ENCODE data around the gene HPS3. TPM values are rescaled to one million over a fixed set of nuclear protein-coding genes. Genes with fewer than 3 reads are reported as not detected.

HPS3 gene, protein sequence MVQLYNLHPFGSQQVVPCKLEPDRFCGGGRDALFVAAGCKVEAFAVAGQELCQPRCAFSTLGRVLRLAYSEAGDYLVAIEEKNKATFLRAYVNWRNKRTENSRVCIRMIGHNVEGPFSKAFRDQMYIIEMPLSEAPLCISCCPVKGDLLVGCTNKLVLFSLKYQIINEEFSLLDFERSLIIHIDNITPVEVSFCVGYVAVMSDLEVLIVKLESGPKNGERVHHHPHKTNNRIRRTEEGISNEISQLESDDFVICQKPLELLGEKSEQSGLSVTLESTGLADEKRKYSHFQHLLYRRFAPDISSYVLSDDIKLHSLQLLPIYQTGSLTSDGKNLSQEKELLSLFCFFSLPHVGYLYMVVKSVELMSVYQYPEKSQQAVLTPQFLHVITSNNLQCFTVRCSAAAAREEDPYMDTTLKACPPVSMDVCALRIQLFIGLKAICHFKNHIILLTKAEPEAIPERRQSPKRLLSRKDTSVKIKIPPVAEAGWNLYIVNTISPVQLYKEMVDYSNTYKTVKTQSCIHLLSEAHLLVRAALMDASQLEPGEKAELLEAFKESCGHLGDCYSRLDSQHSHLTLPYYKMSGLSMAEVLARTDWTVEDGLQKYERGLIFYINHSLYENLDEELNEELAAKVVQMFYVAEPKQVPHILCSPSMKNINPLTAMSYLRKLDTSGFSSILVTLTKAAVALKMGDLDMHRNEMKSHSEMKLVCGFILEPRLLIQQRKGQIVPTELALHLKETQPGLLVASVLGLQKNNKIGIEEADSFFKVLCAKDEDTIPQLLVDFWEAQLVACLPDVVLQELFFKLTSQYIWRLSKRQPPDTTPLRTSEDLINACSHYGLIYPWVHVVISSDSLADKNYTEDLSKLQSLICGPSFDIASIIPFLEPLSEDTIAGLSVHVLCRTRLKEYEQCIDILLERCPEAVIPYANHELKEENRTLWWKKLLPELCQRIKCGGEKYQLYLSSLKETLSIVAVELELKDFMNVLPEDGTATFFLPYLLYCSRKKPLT
- 18.5 and 26.2 TPM in 2 replicates for total RNA-seq (2014; rRNA removed; shearing (Covaris generic))
- 38.8 and 46.3 TPM in 2 replicates for total RNA-seq (2022)
- Bru-seq, nascent RNA: percentile 74 among the genes with signal in this experiment
- percentile 76 among the genes with signal in this experiment for BruChase-seq, experiment 1, labeled RNA remaining after a 6-hour chase
- percentile 72 among the genes with signal in this experiment for BruChase-seq, experiment 2, labeled RNA remaining after a 2-hour chase
- long read RNA-seq, full-length matches to known transcripts: 73 of 99 reads
- long read RNA-seq, partial matches to known transcripts: 7 of 99 reads
- long read RNA-seq, other reads (novel, unspliced or antisense): 19 of 99 reads

DNA sequence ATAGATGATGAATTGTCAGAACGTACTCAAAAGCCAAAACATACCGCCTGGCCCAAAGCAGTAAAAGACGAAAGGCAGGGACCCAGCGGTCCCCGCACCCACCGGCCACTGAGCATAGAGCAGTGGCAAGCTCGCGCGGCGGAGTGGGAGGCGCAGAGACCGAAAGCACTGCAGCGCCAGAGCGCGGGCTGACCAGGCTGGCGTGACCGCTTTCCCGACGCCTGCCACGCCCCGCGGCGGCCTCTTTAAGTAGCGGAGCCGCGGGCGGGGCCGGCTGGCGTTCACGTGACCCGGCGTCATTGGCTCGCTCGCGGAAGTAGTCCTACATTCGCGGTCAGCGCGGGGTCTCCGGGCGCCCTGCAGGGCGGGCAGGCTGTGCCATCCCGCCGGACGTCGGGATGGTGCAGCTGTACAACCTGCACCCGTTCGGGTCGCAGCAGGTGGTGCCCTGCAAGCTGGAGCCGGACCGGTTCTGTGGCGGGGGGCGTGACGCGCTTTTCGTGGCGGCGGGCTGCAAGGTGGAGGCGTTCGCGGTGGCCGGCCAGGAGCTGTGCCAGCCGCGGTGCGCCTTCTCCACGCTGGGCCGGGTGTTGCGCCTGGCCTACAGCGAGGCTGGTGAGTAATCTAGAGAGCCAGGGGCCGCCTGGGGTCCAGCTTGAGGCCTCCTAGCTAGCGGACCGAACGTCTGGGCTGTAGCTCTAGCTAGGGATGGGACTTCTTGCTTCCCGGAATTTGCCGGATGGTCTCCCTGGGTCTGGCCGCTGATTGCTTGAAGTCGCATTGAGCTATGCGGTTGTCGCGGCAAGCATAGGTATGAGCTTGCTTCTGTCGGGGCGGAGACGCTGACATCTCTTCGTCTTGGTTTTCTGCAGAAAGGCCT lies at the start of gene HPS3:
TSS of gene HPS3 (plus strand) at position 313 of the 880 bp plus-strand sequence. CDS start at position 399, 86 bp downstream.
- Histone ChIP-seq H2AFZ (ENCODE audit: low read length) (peak within 1 kb of the TSS; percentile 94), H3K9me2 (ENCODE audit: insufficient read depth, low read length) (no peaks in the 10 kb centered on the region), H3K9me3 (ENCODE audit: low read length) (no peaks in the 10 kb centered on the region), H3K4me1 (ENCODE audit: insufficient read depth, low read length, poor library complexity, severe bottlenecking) (peaks cover 35% of the 10 kb centered on the region), H4K20me1 (ENCODE audit: insufficient read depth, low read length) (0 out of 2 replicates have a peak, but pooled peaks cover 3% of the 10 kb centered on the region), H3K4me2 (ENCODE audit: low read length) (peak within 1 kb of the TSS; percentile 89), H3K79me2 (ENCODE audit: insufficient read depth, low read depth, low read length) (peaks cover 40% of the 10 kb centered on the region), H3K27ac (ENCODE audit: low read depth, low read length, poor library complexity, severe bottlenecking) (peak within 1 kb of the TSS; percentile 48), H3K36me3 (ENCODE audit: insufficient read depth, low read length) (peaks cover 11% of the 10 kb centered on the region; the same call in 1 of the 2 replicates), H3K4me3 (ENCODE audit: low read depth, low read length, poor library complexity, severe bottlenecking) (peak within 1 kb of the TSS; percentile 86)
- intact Hi-C loops (cut with micrococcal nuclease; ENCODE audit: unreplicated experiment): loop anchor here (1.0 to 10.0 kb wide), 5 partner anchors 17 to 485 kb away; partner anchors contain the start of gene GYG1
- POLR2A ChIA-PET: interaction anchor here (0.5 to 8.9 kb wide), 25 partner anchors 10 to 900 kb away, joined by 3 to 55 read pairs (median 4); no protein-coding TSS in a partner anchor
- CTCF ChIA-PET (ENCODE audit: unreplicated experiment): interaction anchor here (0.7 to 1.7 kb wide), 5 partner anchors 9 to 142 kb away, joined by 3 to 6 read pairs (median 3); partner anchors contain the start of gene GYG1
- BruUV-seq (replicated peaks): no TSS peak
- peak; percentile 95 for DNase-seq (ENCODE audit: low spot score)
- TF ChIP-seq, protein P1, sequence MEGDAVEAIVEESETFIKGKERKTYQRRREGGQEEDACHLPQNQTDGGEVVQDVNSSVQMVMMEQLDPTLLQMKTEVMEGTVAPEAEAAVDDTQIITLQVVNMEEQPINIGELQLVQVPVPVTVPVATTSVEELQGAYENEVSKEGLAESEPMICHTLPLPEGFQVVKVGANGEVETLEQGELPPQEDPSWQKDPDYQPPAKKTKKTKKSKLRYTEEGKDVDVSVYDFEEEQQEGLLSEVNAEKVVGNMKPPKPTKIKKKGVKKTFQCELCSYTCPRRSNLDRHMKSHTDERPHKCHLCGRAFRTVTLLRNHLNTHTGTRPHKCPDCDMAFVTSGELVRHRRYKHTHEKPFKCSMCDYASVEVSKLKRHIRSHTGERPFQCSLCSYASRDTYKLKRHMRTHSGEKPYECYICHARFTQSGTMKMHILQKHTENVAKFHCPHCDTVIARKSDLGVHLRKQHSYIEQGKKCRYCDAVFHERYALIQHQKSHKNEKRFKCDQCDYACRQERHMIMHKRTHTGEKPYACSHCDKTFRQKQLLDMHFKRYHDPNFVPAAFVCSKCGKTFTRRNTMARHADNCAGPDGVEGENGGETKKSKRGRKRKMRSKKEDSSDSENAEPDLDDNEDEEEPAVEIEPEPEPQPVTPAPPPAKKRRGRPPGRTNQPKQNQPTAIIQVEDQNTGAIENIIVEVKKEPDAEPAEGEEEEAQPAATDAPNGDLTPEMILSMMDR (conservative IDR thresholded peaks at IDR 0.05; ENCODE audit: low read length): no peak
- TF ChIP-seq EZH2phosphoT487 (IDR thresholded peaks at IDR 0.05; ENCODE audit: borderline replicate concordance, low read depth, low read length): no peak

DNA sequence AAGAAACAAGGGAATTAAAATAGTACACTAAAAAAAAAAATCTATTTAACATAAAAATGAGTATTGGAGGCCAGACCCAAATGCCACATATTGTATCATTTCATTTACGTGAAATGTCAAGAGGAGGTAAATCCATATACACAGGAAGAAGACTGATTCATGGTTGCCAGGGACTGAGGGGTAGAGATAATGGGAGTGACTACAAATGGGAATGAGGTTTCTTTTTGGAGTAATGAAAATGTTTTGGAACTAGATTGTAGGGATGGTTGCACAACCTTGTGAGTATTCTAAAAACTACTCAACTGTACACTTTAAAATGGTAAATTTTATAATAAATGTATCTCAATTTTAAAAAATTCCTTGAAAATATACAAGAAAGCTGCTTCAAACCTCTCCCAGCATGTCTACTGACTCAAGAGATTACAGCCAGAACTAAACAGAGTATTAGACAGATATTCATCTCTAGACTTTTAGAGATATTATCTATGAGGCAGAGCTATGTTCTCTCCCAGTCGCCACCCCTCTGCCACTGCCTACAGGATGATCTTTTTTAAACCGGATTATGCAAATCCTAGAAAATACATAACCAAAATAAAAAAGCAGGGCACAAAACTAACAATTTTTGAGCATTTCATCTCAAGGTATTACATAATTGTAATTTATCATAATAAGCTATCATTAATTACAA lies 49.3 kb upstream of the HPS3 start:
- Histone ChIP-seq H3K9me3 (ENCODE audit: low read length) (no peaks in the 10 kb centered on the region), H4K20me1 (ENCODE audit: insufficient read depth, low read length) (peaks cover 29% of the 10 kb centered on the region), H3K4me1 (ENCODE audit: insufficient read depth, low read length, poor library complexity, severe bottlenecking) (peaks cover 35% of the 10 kb centered on the region), H3K4me2 (ENCODE audit: low read length) (no peak overlapping the region), H3K27ac (ENCODE audit: low read depth, low read length, poor library complexity, severe bottlenecking) (no peak overlapping the region), H2AFZ (ENCODE audit: low read length) (no peak overlapping the region), H3K79me2 (ENCODE audit: insufficient read depth, low read depth, low read length) (peaks cover 99% of the 10 kb centered on the region), H3K36me3 (ENCODE audit: insufficient read depth, low read length) (peaks cover 92% of the 10 kb centered on the region), H3K4me3 (ENCODE audit: low read depth, low read length, poor library complexity, severe bottlenecking) (no peak overlapping the region), H3K9me2 (ENCODE audit: insufficient read depth, low read length) (no peaks in the 10 kb centered on the region)
- CTCF ChIA-PET (ENCODE audit: unreplicated experiment): no interaction called here
- intact Hi-C loops (cut with micrococcal nuclease; ENCODE audit: unreplicated experiment): loop anchor here (2.0 kb wide), 1 partner anchor 21 kb away; no protein-coding TSS in a partner anchor
- DNase-seq (ENCODE audit: low spot score): no peak
- no TSS peak for BruUV-seq (replicated peaks)
- TF ChIP-seq, protein P1 (conservative IDR thresholded peaks at IDR 0.05; ENCODE audit: low read length): no peak
- no peak for TF ChIP-seq EZH2phosphoT487 (IDR thresholded peaks at IDR 0.05; ENCODE audit: borderline replicate concordance, low read depth, low read length)
- POLR2A ChIA-PET: interaction anchor here (0.5 kb wide), 1 partner anchor 129 kb away, joined by 4 read pairs; no protein-coding TSS in a partner anchor

All from OCI-LY7 (cell line).